ENCODE measurements around the gene CHADL.

The CHADL gene

GRCh38 chr22:41254230-41254629 lies 13.5 kb upstream of the CHADL start:
- DNase-seq, result no peak

GRCh38 chr22:41252365-41252764 lies 11.6 kb upstream of the CHADL start:
- no peak for DNase-seq

GRCh38 chr22:41250127-41250526 lies 9.4 kb upstream of the CHADL start:
- no peak for DNase-seq

- DNase-seq, result no peak
These were observed 8.7 kb upstream of the CHADL start for GRCh38 chr22:41249442-41249841.

GRCh38 chr22:41248758-41249157 lies 8.0 kb upstream of the CHADL start:
- DNase-seq, result no peak

- DNase-seq, result no peak
These were observed 7.6 kb upstream of the CHADL start for GRCh38 chr22:41248314-41248713.

- DNase-seq, result no peak
These were observed 7.0 kb upstream of the CHADL start for GRCh38 chr22:41247703-41248102.

- no peak for DNase-seq
These were observed 5.3 kb upstream of the CHADL start for GRCh38 chr22:41245917-41246499.

GRCh38 chr22:41243361-41243760 lies 2.6 kb upstream of the CHADL start:
- no peak for DNase-seq

- no peak for DNase-seq
These were observed 1.8 kb upstream of the CHADL start for GRCh38 chr22:41242396-41243117.

GRCh38 chr22:41241133-41241676 lies 474 bp upstream of the CHADL start:
- no peak for DNase-seq

- no peak for DNase-seq
These were observed 1.1 kb downstream of the CHADL start for GRCh38 chr22:41239443-41240128.

GRCh38 chr22:41238570-41239442 lies 1.9 kb downstream of the CHADL start:
- DNase-seq, result no peak

- DNase-seq, result peak in 1 of 2 experiments; percentile 4
These were observed 2.8 kb downstream of the CHADL start for GRCh38 chr22:41237707-41238569.

GRCh38 chr22:41237036-41237706 lies 3.6 kb downstream of the CHADL start:
- DNase-seq, result no peak

GRCh38 chr22:41234815-41235695 lies 5.7 kb downstream of the CHADL start:
- no peak for DNase-seq

- no peak for DNase-seq
These were observed 9.4 kb downstream of the CHADL start for GRCh38 chr22:41231369-41231768.

GRCh38 chr22:41230401-41230785 lies 10.3 kb downstream of the CHADL start:
- no peak for DNase-seq

GRCh38 chr22:41229730-41230400 lies 10.9 kb downstream of the CHADL start:
- DNase-seq, result no peak

GRCh38 chr22:41229215-41229614 lies 11.5 kb downstream of the CHADL start:
- no peak for DNase-seq

Data from cerebellar nuclear complex (tissue), 1 donor.